Nephron (organoid): ENCODE measurements around the gene CAMK2D.

Experiments
- H3K27ac Mint-ChIP-seq, 3 experiments: 2 replicates each; pipeline ENCODE4 v1.8.0; 2020; ENCODE audit warnings: mixed read lengths in 3 of 3, mild to moderate bottlenecking in 2 of 3, moderate library complexity in 1 of 3
- H3K27me3 Mint-ChIP-seq: 2 replicates; pipeline ENCODE4 v1.8.0; 2021; ENCODE audit warnings: low read depth, mild to moderate bottlenecking, moderate library complexity, mixed read lengths
- H3K36me3 Mint-ChIP-seq: 2 replicates; pipeline ENCODE4 v1.8.0; 2020; ENCODE audit warnings: low read depth, mixed read lengths
- H3K4me1 Mint-ChIP-seq: 2 replicates; pipeline ENCODE4 v1.8.0; 2020; ENCODE audit warnings: mixed read lengths
- H3K4me3 Mint-ChIP-seq, 3 experiments: 2 replicates each; pipeline ENCODE4 v1.8.0; 2020; ENCODE audit warnings: mild to moderate bottlenecking in 3 of 3, mixed read lengths in 3 of 3, moderate library complexity in 2 of 3
- H3K9me3 Mint-ChIP-seq: 2 replicates; pipeline ENCODE4 v1.8.0; 2020; ENCODE audit warnings: mixed read lengths
- TF ChIP-seq, protein P1 (sequence below), 3 experiments: fragments of 200-600 bp; sonication (generic); IDR thresholded peaks; one replicate each; pipeline ENCODE4 v1.5.0; 2021; ENCODE audit warnings: antibody characterized with exemption in 3 of 3; ENCODE audit not compliant: unreplicated experiment in 3 of 3

Gene CAMK2D

GRCh38 chr4:113636438-113636818 lies 125.1 kb downstream of the CAMK2D start:
- no peaks in the 10 kb centered on the region for H3K27me3 Mint-ChIP-seq
- peaks cover 38% of the 10 kb centered on the region for H3K4me1 Mint-ChIP-seq
- no peak overlapping the region for H3K4me3 Mint-ChIP-seq
- H3K27ac Mint-ChIP-seq: peak overlapping the region in 1 of 3 experiments; percentile 11
- no peaks in the 10 kb centered on the region for H3K9me3 Mint-ChIP-seq
- no peaks in the 10 kb centered on the region for H3K36me3 Mint-ChIP-seq
- TF ChIP-seq, protein P1, sequence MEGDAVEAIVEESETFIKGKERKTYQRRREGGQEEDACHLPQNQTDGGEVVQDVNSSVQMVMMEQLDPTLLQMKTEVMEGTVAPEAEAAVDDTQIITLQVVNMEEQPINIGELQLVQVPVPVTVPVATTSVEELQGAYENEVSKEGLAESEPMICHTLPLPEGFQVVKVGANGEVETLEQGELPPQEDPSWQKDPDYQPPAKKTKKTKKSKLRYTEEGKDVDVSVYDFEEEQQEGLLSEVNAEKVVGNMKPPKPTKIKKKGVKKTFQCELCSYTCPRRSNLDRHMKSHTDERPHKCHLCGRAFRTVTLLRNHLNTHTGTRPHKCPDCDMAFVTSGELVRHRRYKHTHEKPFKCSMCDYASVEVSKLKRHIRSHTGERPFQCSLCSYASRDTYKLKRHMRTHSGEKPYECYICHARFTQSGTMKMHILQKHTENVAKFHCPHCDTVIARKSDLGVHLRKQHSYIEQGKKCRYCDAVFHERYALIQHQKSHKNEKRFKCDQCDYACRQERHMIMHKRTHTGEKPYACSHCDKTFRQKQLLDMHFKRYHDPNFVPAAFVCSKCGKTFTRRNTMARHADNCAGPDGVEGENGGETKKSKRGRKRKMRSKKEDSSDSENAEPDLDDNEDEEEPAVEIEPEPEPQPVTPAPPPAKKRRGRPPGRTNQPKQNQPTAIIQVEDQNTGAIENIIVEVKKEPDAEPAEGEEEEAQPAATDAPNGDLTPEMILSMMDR (IDR thresholded peaks at IDR 0.05; ENCODE audit: unreplicated experiment in 3 of 3): no peak

DNA sequence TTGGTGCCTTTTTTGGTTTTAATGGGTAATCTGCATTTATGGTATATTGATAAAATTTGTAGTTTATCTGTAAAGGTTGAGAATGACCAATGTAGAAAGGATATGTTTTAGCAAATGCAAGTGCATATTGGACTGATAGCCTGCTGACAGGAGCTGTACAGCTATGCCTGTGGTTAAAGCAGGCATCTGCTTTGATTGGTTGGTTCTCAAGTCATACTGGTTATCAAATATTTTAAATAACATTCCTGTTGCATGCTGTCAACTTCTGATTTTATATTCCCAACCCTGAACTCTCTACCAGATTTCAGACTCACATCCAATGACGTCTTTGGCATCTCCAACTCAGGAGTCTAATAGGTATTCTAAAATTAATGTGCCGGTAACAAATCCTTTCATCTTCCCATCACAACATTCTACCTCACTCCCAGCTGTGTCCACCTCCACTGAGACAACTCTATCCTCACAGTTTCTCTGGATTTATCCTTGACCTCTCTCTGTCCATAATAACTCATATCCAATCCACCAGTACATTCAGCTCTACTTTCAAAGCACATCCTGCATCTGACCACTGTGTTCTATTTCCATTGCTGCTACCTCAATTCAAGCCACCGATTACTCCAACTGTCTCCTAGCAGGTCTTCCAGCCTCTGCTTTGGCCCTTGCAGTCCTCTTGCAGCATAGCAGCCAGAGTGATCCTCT lies 125.7 kb downstream of the CAMK2D start:
- TF ChIP-seq, protein P1 (IDR thresholded peaks at IDR 0.05; ENCODE audit: unreplicated experiment in 3 of 3): no peak

DNA sequence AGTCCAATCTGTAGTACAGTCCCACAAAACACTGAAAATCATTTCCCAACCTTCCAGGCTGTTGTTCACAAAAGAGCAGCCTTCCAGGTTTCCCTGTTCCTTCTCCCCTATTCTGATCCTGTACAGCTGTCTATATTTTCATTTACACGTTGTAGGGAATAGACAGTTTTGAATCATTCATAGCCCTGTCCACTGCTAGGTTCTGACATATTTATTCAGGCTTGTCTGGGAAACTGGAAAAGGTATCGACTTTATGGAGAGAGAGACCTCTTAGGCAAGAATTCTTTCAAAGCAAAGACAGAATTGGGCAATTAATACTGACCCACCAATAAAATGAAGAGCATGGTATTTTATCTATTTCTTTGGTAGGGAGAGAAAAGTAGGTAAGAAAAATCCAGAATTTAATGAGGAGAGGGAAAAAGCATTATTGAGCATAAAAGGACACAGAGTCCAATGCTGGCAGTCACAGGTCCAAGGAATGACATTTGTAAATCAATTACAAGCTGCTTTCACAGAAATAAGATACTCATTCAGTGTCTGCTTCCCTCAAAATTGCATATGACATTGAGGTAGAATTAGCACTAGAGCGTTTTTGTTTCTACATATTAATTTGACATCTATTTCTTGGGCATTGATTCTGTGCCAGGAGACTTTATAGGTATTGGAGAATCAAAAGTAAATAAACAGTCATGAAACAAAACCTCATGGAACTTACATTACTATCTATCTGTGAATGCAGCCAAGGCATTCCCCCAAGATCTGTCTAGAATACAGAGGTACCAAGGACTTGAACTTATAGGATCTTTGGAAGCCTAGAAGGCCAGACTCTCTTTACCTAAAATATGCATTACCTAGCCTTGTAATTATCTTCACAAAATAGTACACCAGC lies 127.2 kb downstream of the CAMK2D start:
- Mint-ChIP-seq H3K4me3 (no peak overlapping the region), H3K27ac (peak overlapping the region in 1 of 3 experiments; percentile 0), H3K27me3 (no peaks in the 10 kb centered on the region), H3K9me3 (no peaks in the 10 kb centered on the region), H3K4me1 (peaks cover 40% of the 10 kb centered on the region), H3K36me3 (no peaks in the 10 kb centered on the region)
- TF ChIP-seq, protein P1 (IDR thresholded peaks at IDR 0.05; ENCODE audit: unreplicated experiment in 3 of 3): no peak

More for the DNA sequence above, 125.7 kb downstream of the CAMK2D start:
- no peak overlapping the region for H3K4me3 Mint-ChIP-seq
- H3K27me3 Mint-ChIP-seq: no peaks in the 10 kb centered on the region
- no peaks in the 10 kb centered on the region for H3K36me3 Mint-ChIP-seq
- no peaks in the 10 kb centered on the region for H3K9me3 Mint-ChIP-seq
- no peak overlapping the region for H3K27ac Mint-ChIP-seq
- H3K4me1 Mint-ChIP-seq: peaks cover 38% of the 10 kb centered on the region

- no peaks in the 10 kb centered on the region for H3K9me3 Mint-ChIP-seq
- TF ChIP-seq, protein P1 (IDR thresholded peaks at IDR 0.05; ENCODE audit: unreplicated experiment in 3 of 3): no peak
- no peaks in the 10 kb centered on the region for H3K27me3 Mint-ChIP-seq
- peaks cover 35% of the 10 kb centered on the region for H3K4me1 Mint-ChIP-seq
- H3K27ac Mint-ChIP-seq: no peak overlapping the region
- H3K4me3 Mint-ChIP-seq: no peak overlapping the region
- H3K36me3 Mint-ChIP-seq: no peaks in the 10 kb centered on the region
Observed at GRCh38 chr4:113633467-113633866, 128.1 kb downstream of the CAMK2D start.

DNA sequence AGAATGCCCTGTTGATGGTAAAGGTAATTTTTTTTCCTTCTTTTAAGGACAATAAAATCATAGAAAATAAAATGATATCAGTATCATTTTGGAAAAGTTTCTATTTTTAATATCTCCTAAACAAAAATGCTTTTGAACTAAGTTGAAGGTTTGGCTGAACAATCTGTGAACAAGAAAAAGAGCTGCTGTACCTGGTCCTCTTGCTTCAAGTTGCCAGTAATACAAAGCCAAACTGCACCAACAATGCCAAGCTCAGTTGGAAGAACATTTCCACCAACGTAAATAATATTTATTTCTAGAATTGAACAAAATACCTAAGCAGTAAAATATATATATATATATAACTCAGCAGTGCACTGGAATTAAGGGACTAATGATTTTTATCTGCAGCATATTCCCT lies 132.8 kb downstream of the CAMK2D start:
- H3K4me1 Mint-ChIP-seq: peaks cover 9% of the 10 kb centered on the region
- no peaks in the 10 kb centered on the region for H3K27me3 Mint-ChIP-seq
- H3K4me3 Mint-ChIP-seq: no peak overlapping the region
- H3K27ac Mint-ChIP-seq: no peak overlapping the region
- H3K36me3 Mint-ChIP-seq: peaks cover 9% of the 10 kb centered on the region
- TF ChIP-seq, protein P1 (IDR thresholded peaks at IDR 0.05; ENCODE audit: unreplicated experiment in 3 of 3): no peak
- no peaks in the 10 kb centered on the region for H3K9me3 Mint-ChIP-seq
